ENCODE data around the gene TBX3. TPM values are rescaled to one million over a fixed set of nuclear protein-coding genes. Genes with fewer than 3 reads are reported as not detected.

TBX3 gene
- total RNA-seq, 1 donor from 2014 or later = 2.4 TPM

DNA sequence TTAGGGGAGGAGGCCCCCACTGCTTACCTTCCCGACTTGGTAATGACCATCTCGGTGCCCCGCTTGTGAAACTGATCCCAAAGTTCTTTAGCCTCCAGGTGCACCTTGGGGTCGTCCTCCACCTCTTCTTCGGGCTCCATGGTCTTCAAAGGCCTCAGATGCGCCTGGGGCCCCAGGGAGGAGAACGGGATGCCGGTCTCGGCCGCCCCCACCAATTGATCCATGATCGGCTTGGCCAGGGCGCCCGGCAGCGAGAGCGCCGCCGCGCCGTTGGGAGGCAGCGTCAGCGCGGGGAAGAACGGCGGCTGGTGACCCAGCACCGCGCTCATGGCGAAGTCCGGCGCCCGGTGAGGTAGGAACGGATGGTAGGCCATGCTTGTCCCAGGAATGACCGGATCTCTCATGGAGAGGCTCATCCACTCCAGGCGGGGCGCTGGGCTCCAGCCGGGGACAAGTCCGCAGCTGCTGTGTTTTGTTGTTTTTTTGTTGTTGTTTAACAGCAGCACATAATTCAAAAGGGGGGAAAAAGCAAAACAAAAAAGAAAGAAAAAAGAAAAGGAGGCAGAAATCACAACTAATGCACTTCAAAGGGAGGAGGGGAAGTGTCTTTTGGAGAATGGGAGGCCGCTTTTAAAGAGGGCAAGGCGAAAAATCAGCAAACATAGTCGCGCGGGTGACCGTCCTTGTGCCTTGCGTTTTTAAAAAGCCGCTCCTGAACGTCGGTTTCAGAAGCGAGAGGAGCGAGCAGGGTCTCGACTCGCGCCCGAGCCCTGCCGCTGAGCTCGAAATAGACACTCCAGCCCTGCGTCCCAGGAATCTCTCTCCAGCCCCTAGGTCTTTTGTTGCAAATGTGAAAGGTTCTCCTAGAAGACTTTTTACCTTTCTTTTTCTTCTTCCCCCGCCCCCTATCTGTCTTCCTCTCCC is 928 bp downstream of the TBX3 start:
- peak; percentile 68 for DNase-seq

DNA sequence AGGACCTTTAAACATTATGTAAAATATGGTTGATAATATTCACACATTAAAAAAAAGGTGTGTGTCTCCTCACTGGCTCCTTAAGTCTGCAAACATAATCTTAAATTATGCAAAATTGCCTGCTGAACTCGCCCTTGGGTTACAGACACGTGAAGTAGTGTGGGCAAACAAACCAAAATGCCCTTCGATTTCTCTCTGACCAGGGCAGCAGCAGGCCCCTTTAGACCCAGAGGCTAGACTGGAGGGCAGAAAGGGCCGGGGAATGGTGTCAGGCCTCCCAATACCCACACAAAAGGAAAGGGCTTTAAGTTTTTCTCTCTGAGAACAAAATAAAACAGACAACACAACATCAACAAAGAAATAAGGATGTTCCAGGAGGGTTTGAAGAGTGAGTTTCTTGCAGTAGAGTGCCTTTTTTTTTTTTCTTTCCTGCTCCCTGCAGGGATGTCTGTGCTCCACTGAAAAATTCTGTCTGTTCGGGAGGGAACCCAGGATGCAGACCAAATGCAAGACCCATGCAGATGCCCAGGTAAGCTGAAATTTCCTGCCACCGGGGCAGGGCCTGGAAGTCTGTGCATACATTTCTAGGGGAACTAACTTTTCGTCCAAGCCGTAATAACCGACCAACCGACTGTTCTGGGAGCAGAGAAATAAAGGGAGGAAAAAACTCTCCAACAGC is 1.7 kb downstream of the TBX3 start:
- peak; percentile 26 for DNase-seq

DNA sequence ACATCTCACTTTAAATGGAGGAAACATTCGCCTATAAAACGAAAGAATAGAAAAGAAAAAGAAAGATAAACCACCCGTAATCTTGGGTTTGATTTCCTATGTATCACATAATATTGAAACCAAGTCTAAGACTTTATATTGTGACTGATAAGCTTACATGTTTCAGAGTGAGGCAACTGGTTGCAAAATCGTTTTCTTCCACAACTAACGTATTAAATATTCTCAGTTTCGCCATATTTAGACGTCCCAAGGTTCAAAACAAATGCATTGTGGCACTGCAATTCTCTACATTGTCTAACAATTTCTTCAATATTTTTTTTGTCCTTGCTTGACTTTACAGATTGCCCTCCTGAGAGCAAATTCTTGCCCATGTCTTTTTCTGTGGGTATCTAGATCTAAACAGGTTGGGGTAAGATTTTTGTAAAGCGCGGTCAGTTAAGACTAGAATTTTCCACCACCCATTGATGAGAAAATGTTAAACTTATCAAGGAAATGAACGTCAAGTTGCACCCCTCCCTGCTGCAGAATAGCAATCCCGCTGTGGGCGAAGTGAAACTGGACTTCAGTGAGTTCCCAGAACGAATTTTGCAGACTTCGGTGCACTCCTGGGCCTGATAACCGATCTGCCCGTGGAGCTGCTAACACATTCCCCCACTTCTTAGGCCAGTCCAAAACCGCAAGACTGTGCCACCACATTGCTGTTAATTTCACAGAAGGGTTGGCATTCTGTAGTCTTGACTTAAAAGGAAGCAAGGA is 2.7 kb downstream of the TBX3 start:
- peak; percentile 59 for DNase-seq

DNA sequence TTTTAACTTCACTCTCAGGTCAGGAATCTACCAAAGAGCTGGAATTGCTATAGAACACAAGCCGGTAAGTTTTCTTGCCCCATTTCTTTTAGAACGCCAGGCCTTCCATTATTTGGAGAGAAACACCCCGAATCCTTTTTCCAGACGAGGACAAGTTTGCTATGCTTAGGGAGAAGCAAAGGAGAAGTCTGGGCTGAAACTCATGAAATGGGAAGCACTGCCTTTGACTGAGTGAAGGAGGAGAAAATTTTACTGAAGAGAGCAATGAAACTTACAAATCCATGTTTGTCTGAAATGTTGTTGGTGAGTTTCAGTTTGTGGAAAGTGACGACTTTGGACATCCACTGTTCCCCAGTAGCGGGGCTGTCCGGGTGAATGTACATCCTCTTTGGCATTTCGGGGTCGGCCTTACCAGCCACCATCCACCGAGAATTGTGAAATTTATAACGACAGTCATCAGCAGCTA is 3.3 kb downstream of the TBX3 start:
- no peak for DNase-seq

- no peak for DNase-seq
Observed at GRCh38 chr12:114679942-114680341, 4.0 kb downstream of the TBX3 start.

GRCh38 chr12:114679452-114679875 is 4.5 kb downstream of the TBX3 start:
- no peak for DNase-seq

- DNase-seq = no peak
Observed at GRCh38 chr12:114678718-114679117, 5.3 kb downstream of the TBX3 start.

GRCh38 chr12:114678028-114678427 is 5.9 kb downstream of the TBX3 start:
- DNase-seq = no peak

- no peak for DNase-seq
Observed at GRCh38 chr12:114676142-114676741, 7.7 kb downstream of the TBX3 start.

DNA sequence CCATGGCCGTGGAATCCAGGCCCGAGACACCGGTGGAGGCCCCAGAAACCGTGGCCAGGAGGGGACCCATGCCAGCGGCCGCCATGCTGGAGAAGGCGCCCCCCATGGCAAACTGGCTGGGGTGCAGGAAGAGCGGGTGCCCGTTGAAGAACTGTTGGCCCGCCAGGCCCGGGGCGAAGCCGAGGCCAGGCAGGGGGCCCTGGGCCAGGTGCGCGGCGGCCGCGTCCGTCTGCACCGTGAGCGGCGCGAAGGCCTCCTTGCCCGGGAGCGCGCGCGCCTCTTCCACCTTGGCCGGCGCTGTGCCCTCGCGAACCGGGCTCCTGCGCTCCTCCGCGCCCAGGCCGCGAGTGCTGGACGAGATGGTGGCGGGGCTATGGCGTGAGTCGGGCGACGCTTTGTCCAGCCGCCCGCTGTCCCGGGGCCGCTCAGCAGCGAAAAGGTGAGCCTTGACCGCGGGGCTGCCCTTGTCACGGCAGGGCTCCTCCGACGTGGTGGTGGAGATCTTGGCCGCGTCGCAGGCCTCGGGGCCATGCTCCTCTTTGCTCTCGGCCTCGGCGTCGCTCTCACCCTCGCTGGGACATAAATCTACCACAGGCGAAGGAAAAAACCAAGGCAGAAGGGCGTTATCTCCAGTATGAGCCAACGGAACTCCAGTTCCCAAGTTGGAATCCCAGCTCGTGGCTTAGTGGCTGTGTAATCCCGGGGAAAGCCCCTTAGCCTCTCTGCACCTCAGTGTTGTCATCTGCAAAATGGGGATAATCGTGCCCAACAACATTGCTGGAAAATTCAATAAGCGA is 9.5 kb downstream of the TBX3 start:
- DNase-seq = no peak

DNA sequence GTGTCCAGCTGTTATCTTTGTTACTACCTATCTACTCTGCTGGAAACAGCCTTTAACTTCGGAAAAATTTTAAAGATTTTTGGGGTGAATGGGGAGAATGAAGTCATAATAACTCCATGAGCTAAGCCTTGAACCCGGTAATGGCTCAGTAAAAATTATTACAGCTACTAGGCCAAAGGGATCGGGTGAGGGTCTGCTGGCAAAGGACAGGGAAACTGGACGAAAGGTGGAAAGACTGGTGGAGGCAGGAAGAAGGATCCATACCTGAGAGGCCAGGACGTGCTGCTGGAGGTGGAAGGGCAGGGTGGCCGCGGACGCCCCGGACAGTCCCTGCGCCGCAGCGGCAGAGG is 10.1 kb downstream of the TBX3 start:
- DNase-seq = no peak

DNA sequence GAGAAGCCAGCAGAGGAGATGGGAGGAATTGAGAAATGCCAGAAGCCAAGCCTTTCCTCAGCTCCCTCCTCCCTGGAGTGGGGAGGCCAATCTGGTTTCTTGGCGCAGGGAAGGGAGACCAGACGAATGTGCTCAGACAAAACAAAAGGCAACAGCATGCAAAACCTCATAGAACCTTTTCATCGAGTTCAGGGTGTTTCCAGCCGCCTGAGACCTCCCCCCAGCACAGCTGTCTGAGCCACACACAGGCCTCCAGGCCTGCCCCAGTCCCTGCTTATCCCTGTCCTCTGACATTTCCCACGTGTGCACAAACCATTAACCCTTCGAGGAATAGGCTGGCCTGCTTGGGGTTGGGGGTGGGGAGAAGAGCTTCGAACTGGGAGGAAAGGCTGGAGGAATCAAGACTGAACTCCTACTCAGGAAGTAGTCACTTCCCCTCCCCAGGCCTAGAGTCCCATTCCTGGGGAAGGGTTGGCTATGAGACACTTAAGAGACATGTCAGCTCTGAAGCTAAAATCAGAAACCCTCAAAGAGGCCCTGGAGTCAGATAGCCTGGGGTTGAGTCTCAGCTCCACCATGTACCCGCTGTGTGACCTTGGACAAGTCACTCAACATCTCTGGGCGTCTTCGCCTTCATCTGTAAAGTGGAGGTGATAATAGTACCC is 10.7 kb downstream of the TBX3 start:
- DNase-seq = peak; percentile 30

- DNase-seq = no peak
Observed at GRCh38 chr12:114672817-114673168, 11.2 kb downstream of the TBX3 start.

DNA sequence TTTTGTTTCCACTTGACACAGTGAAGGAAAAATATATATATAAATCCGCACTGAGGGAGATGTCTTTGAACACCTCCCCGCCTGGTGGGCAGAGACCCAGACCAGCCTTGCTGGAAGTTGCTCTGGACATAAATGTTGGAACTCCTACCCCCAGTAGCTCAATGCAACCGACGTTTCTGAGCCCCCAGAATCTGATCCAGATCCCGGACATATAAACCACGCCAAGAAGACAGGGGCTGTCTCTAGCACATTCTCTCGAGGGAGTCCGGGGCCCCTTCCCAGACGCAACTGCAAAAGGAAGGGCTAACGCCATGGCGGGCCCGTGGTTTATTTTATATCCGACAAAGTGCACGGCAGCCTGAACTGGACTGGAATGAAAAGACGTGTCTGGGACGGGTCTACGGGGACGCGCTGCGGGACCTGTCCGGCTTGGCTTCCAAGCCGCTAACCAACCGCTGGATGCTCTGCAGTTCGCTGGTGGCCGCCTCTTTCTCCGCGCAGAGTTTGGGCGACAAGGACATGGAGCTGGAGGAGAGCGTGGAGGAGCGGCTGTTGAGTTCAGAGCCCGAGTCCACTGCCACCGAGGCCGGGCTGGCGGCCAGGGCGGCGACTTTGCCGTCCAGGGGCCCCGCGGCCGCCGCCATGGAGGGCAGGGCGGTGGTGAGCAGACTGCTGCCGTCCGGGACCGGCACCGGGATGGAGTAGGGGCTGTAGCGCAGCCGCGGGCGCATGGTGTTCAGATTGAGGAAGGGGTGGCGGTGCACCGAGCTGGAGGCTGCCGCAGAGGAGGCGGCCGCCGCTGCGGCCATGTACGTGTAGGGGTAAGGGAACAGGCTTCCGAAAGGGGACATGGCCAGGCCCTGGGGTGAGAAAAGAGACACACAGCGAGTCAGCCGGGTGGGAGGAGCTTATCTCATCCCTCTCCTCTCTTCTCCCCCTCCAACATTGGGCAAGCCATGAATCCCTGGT is 12.2 kb downstream of the TBX3 start:
- DNase-seq = no peak

DNA sequence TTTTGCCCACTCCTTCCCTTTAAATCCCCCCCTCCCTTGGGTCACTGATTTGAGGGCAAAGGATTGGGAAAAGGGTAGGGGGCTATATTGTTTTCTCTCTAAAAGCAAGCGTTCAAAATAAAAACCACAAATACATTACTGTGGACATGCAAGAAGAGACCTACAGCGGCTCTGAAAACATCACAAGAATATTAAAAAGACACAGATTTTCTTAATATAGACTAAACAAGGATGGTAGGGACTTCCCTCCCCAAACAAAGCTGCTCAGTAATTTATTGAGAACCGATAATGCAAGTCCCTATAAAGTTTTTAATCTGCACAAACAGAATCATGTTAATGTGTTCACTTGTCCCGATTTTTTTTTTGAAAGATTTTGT is 12.9 kb downstream of the TBX3 start:
- DNase-seq = no peak

DNA sequence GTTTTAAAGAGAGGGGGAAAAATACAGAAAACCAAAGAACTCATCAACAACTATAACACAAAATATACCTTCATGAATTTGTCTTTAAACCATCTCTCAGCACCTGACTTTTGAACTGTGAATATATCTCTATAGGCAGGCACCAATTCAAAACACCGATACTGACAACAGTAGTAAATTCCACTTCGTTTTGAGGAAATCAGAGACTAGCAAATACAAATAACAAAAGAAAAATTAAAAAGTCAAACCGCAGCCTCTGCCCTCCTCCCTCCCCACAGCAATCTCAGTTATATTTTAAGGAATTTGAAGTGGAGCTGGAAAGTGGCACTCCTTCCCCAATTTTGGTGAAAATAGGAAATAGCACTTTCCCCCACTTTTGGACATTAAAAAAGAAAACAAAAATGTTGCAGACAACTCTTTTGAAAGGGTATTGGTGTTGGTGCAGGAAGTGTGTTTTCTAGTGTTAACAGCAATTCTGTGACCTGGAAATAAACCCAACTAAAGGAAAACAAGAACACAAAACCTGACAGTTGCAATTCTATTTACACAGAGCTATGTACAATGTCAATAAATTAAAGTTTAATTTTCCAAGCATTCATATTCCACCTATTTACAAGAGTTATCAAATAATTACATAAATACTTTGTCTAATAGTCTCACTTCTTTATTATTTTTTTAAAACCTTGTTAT is 13.5 kb downstream of the TBX3 start:
- no peak for DNase-seq

DNA sequence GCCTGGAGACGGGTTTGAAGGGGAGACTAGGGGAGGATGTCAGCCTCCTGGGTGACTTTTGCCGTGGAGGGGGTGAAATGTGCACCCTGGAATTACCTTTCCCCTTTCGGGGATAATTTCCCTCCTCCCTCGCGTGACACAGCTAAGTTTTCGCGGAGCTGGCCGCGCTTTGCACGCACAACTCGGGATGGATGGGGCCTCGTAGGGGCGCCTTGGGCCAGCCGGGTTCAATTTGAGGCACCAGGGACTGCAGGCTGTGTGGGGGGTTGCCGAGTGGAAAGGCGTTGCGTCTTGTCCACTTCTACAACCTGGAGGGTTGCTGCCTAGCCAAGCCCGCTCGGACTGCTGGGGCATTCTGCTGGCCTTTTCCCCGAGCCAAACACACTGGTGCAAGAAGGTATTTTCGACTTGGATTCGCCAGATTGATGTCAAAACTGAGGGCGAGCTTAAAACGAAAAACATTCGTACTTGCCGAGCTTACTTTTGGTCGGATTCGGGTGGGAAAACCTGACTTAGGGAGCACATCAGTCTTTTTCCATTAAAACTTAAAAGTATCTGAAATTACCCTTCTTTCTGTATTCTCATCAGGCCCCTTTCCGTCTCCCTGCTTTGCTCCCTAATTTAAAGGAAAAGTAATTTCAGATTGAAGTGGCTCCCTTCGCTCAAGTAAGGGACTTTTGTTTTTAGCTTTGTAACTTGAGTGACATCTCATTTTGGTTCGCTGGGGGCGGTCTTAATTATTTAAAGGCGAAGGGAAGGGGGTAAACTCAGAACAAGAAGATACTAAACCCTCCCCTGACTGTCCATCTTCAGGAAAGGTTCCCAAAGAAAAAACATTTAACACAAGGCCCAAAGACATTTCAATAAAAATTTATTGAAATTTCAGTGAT is 14.3 kb downstream of the TBX3 start:
- DNase-seq = no peak

DNA sequence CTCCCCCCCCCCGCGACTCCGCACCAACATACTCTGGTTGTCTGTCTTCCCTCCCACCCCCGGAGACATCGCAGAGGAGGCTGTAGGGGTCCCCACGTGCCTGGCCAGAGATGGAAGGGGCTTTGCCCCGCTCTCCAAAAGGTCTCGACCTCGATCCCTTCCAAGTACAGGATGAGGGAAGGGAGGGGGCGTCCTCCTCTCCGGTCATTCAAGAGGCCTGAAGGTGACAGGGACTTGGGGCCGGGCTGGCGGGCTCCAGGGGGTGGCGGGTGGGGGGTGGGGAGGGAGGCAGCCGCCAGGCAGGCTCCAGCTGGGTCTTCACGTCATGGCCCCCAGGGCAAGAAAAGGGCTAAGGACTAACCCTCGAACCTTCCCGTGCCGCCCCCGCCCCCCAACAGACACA is 15.1 kb downstream of the TBX3 start:
- DNase-seq = no peak

Measured in dermis blood vessel endothelial cell (primary cell).